K562 (cell line): ENCODE data around the gene GLT6D1.

ENCODE experiments used
- GATA2 ChIP-seq: sonication (generic); formaldehyde crosslinking; IDR thresholded peaks from 2 replicates; pipeline ENCODE4 v1.4.0; 2020; ENCODE audit warnings: mild to moderate bottlenecking, missing genetic modification reagents
- HNRNPH1 ChIP-seq: fragments of 200-400 bp; formaldehyde crosslinking; optimal IDR thresholded peaks from 2 replicates; pipeline ENCODE3; 2017; ENCODE audit warnings: low read depth, mild to moderate bottlenecking, low read length, moderate library complexity
- SIX5 ChIP-seq, 2 experiments: IDR thresholded peaks; 2 replicates each; pipeline ENCODE4 v1.6.1; 2011; ENCODE audit warnings: low read length in 2 of 2, borderline replicate concordance in 1 of 2, low read depth in 1 of 2, mild to moderate bottlenecking in 1 of 2, moderate library complexity in 1 of 2; ENCODE audit not compliant: insufficient read depth in 1 of 2

GRCh38 chr9:135592331-135592590 lies 47.1 kb downstream of the GLT6D1 start:
- TF ChIP-seq GATA2 (CRISPR knock-in tag) (no peak), HNRNPH1 (no peak), SIX5 (IDR thresholded peaks at IDR 0.05; ENCODE audit: borderline replicate concordance in 1 of 2, insufficient read depth in 1 of 2, low read depth in 1 of 2, low read length in 2 of 2) (no peak)
